SIG-M5 (cell line): Measurements from ENCODE around the gene LRRC56.

ENCODE experiments used
- DNase-seq: peaks from one replicate; lab custom pipeline; 2025; lab: John Stamatoyannopoulos, UW

LRRC56 gene

DNA sequence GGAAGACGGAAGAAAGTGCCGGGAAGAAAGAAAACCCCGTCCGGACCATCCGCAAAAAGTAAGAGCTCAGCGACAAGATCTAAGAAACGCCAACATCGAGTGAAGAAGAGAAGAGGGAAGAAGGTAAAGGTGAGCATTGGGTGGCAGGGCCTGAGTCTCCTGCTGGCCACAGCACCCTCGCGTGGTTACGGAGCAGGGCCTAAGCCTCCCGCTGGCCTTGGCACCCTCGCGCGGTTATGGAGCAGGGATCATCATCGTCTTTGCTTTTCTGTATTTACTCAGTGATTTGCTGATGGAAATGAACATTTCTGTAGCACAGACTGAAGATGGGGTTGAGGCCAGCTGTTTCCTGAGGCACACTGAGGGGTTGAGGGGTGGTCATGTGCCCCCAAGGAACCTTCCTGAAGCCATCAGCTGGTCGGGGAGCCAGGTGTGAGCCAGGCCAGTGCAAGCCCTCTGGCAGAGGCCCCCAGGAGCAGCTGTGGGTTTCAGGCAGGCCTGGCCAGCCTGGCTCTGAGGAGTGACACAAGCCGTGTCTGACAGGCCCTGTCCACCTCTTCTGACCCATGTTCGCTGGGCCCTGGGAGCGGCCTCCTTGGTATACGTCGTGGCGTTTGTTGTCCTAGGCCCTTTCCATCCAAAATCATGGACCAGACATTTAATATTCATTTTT, 64.4 kb downstream of the LRRC56 start:
- DNase-seq = no peak

DNA sequence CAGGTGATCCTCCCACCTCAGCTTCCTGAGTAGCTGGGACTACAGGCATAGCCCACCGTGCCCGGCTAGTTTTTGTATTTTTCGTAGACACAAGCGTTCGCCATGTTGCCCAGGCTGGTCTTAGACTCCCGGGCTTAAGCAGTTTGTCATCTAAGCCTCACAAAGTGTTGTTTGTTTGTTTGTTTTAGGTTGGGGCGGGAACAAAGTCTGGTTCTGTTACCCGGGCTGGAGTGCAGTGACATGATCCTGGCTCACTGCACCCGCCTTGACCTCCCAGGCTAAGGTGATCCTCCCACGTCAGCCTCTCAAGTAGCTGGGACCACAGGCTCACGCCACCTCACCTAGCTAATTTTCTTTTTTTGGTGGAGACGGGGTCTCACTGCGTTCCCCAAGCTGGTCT, 65.8 kb downstream of the LRRC56 start:
- no peak for DNase-seq
